GM12864 (cell line): ENCODE data around the gene RNF166.

Experiments used
- DNase-seq: peaks from one replicate; pipeline ENCODE4 v3.0.0-alpha.2; 2011; ENCODE audit warnings: low read depth
- H3K4me3 ChIP-seq: 2 replicates; pipeline ENCODE4 v1.5.1; 2011; ENCODE audit warnings: mild to moderate bottlenecking, low read depth, low read length, control low read depth
- TF ChIP-seq, protein P1 (sequence below): IDR thresholded peaks from 2 replicates; pipeline ENCODE4 v1.5.1; 2011; ENCODE audit warnings: low read depth, mild to moderate bottlenecking, moderate library complexity, low read length, control low read depth, inconsistent platforms; ENCODE audit errors: missing control alignments

RNF166 gene

DNA sequence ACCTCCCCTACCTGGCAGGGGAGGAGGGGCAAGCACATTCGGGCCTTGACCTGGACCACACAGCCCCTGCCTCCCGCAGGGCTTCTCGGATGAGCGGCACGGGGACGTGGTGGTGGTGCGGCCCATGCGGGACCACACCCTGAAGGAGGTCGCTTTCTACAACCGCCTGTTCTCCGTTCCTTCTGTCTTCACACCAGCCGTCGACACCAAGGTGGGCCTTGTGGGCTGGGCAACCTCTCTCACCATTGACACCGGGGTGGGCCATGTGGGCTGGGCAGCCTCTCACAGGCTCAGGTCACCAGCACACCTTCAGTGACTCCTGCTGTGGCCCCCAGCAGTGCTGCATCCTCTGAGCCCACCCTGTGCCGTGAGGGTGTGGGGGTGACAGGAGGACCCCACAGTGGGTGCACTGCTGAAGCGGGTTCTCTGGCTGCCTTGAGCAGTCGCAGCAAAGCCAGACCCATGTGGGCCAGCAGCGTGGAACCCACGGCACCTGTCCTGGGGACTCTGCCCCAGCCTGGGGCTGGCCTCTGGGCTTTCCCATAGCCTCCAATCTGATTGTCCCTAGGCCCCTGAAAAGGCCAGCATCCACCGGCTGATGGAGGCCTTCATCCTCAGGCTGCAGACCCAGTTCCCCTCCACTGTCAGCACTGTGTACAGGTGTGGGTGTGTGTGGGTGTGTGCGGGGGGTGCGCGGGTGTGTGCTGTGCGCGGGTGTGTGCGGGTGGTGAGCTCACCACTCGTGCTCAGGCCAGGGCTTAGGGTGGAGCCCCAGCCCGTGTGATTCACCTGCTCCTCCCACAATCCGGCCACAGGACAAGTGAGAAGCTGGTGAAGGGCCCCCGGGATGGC lies 7.6 kb upstream of the RNF166 start:
- TF ChIP-seq, protein P1, sequence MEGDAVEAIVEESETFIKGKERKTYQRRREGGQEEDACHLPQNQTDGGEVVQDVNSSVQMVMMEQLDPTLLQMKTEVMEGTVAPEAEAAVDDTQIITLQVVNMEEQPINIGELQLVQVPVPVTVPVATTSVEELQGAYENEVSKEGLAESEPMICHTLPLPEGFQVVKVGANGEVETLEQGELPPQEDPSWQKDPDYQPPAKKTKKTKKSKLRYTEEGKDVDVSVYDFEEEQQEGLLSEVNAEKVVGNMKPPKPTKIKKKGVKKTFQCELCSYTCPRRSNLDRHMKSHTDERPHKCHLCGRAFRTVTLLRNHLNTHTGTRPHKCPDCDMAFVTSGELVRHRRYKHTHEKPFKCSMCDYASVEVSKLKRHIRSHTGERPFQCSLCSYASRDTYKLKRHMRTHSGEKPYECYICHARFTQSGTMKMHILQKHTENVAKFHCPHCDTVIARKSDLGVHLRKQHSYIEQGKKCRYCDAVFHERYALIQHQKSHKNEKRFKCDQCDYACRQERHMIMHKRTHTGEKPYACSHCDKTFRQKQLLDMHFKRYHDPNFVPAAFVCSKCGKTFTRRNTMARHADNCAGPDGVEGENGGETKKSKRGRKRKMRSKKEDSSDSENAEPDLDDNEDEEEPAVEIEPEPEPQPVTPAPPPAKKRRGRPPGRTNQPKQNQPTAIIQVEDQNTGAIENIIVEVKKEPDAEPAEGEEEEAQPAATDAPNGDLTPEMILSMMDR: no peak
- no peak for DNase-seq
- no peak overlapping the region for H3K4me3 ChIP-seq

GRCh38 chr16:88713054-88713453 lies 6.8 kb upstream of the RNF166 start:
- DNase-seq: no peak
- TF ChIP-seq, protein P1: no peak
- no peak overlapping the region for H3K4me3 ChIP-seq

DNA sequence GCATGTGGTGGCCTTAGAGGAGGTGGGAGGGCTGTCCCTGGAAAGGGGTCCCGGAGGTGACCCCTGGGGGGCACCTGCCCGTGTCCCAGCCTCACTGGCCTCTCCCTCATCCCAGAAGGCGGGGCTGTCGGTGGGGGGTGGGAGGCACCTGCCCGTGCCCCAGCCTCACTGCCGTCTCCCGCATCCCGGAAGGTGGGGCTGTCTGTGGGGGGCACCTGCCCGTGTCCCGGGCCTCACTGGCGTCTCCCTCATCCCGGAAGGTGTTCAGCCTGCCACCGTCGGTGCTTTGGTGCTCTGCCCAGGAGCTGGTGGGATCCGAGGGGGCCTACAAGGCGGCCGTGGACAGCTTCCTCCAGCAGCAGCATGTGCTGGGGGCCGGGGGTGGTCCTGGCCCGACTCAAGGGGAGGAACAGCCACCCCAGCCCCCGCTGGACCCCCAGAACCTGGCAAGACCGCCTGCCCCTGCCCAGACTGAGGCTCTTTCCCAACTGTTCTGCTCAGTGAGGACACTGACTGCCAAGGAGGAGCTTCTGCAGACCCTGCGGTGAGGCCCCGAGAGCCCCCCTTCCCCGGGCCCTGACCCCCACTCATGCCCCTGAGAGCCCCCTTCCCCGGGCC lies 6.3 kb upstream of the RNF166 start:
- no peak for DNase-seq
- no peak overlapping the region for H3K4me3 ChIP-seq
- TF ChIP-seq, protein P1: no peak

DNA sequence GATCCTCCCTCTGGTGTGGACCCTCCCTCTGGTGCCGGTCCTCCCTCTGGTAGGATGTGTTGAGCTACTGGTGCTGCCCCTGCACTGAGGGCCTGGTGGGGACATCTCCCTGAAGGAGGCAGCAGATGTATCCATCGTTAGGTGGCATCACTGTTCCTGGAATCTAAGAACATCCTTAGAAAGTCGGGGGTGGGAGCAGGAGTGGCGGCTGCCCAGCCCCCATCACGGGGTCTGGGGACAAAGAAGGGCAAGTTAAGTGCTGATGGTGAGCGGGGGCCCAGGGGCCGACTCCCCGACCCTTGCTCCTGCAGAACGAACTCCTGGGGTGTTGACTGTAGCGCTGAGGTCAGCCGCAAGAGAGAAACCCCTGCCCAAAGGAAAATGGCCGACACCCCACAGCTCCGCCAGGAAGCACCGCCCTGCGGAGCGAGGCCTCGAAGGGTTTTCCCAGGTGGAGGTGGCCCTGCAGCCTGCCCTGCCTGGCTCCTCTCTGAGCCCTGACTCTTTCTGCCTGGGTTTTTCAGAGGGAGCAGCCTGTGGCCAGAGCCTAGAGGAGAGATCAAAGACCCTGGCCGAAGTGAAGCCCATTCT lies 5.6 kb upstream of the RNF166 start:
- DNase-seq: no peak
- H3K4me3 ChIP-seq: no peak overlapping the region
- TF ChIP-seq, protein P1: no peak

GRCh38 chr16:88710556-88710955 lies 4.3 kb upstream of the RNF166 start:
- no peak overlapping the region for H3K4me3 ChIP-seq
- no peak for DNase-seq
- TF ChIP-seq, protein P1: no peak

DNA sequence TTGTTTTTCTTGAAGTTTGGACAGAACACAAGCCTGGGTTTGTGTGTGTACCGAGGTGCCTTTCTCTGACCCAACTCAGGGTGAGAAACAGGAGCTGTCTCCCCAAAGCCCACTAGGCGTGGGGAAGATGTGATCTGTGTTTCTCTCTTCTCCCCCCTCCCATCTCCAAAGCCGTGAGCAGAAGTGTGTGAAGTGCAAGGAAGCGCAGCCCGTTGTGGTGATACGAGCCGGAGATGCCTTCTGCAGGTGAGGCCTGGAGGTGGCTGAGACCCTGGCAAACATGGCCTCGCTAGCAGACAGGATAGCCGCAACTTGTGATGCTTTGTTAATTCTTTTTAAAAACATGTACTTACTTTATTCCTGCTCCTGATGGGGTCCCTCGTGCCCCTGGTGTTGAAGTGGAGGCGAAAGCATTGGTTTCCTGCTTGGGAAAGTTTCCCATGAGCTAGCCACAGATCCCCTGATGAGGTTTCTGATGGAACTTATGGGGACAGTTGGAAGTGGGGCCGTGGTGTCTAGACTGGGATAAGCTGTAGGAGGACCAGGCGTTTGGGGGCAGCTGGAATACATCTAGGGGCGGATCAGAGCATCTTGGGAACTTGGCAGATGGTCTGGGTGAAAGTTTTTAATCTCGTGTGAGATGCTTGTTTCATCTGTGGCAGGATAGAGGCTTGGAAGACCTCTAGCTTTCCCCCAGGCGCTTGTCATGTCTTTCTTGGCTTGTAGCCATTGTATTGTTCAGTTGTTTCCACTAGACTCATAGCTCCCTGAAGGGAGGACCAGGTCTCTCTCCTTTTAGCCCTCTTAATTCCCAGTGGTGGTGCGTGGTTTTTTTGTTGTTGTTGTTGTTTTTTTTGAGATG lies 988 bp upstream of the RNF166 start:
- peak overlapping the region; percentile 62 for H3K4me3 ChIP-seq
- TF ChIP-seq, protein P1: no peak
- no peak for DNase-seq
